Peyer's patch (tissue), 4 donors: ENCODE results near the gene SYNPO. TPM values are rescaled to one million over a fixed set of nuclear protein-coding genes. Genes with fewer than 3 reads are reported as not detected.

ENCODE experiments used
- DNase-seq, 3 donors: peaks; one replicate each; pipeline ENCODE4 v3.0.0-alpha.2; 2017 to 2019
- H3K27ac ChIP-seq, 4 donors: fragments of 200-600 bp; sonication (generic); one replicate each; pipeline ENCODE4 v1.5.1; 2016 to 2019
- H3K27me3 ChIP-seq, 2 donors: fragments of 200-600 bp; sonication (generic); one replicate each; pipeline ENCODE4 v1.5.1; 2019
- H3K36me3 ChIP-seq, 3 donors: fragments of 200-600 bp; sonication (generic); one replicate each; pipeline ENCODE4 v1.5.1; 2016 to 2019
- H3K4me1 ChIP-seq, 4 donors: fragments of 200-600 bp; sonication (generic); one replicate each; pipeline ENCODE4 v1.5.1; 2016 to 2019
- H3K4me3 ChIP-seq, 4 donors: fragments of 200-600 bp; sonication (generic); 1 replicate in 3 of 4; 2 replicates in 1 of 4; pipeline ENCODE4 v1.5.1; 2016 to 2019; ENCODE audit warnings: mild to moderate bottlenecking in 1 of 4
- H3K9me3 ChIP-seq, 4 donors: fragments of 200-600 bp; sonication (generic); one replicate each; pipeline ENCODE4 v1.5.1; 2016 to 2019; ENCODE audit warnings: mild to moderate bottlenecking in 1 of 4
- POLR2A ChIP-seq, 2 donors: fragments of 450-650 bp; IDR thresholded peaks; one replicate each; pipeline ENCODE4 v1.5.1; 2017; ENCODE audit warnings: antibody characterized with exemption in 2 of 2, mild to moderate bottlenecking in 2 of 2, moderate library complexity in 2 of 2
- total RNA-seq, 4 donors: library from RNA; depleted of rRNA; stranded (reverse); fragments of >200 nt; gene quantifications; one replicate each; pipeline ENCODE4 v1.1.0, GENCODE V29; 2016
- TF ChIP-seq, protein P1 (sequence below), 6 experiments: fragments of 450-650 bp in 4 of 6; fragments of 200-600 bp in 2 of 6; sonication (generic) in 1 of 6; IDR thresholded peaks; one replicate each; pipeline ENCODE4 v1.5.1; 2017 to 2019; ENCODE audit warnings: antibody characterized with exemption in 6 of 6, mild to moderate bottlenecking in 3 of 6, moderate library complexity in 1 of 6

The SYNPO gene
- total RNA-seq, 4 donors from 2014 or later = 28.1 to 93.3 (median 75.8) TPM

DNA sequence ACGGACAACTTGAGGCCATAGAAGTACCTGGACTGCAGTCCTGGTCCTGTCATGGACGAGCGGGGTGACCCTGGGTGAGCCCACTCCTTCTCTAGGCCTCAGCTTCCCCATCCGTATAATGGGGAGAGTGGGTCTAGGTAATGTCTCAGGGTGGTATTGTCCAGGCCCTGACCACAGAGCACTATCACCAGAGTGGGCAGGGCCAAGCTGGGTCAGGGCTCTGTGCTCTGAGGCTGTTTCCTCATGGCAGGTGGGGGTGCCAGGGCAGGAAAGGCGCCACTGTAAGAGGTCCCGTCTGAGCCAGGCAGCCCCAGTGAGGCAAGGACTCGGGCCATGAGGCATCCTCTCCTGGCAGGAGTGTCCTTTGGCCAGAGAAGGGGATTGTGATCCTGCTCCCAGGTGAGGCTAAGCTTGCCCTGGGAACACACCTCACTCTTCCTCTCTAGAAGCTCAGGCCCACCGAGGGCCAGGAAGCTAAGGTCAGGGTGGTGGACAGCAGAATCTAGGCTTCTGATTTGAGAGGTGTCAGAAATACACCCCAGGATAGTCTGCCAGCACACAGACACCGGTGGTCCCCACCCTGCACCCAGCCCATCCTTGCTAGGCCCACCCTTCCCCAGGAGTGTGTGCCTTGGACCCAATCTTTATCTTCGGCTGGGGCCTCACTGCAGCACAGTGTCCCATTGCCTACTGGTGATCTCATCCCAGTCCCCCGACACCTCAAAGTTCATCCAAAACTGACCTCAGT lies 19.1 kb downstream of the SYNPO start:
- H3K4me1 ChIP-seq = peaks cover 0 to 6% (median 6%) of the 10 kb centered on the region in 4 donors
- DNase-seq = peak in 2 of 3 donors; percentile 42 to 45
- no peaks in the 10 kb centered on the region for H3K27me3 ChIP-seq
- TF ChIP-seq, protein P1, sequence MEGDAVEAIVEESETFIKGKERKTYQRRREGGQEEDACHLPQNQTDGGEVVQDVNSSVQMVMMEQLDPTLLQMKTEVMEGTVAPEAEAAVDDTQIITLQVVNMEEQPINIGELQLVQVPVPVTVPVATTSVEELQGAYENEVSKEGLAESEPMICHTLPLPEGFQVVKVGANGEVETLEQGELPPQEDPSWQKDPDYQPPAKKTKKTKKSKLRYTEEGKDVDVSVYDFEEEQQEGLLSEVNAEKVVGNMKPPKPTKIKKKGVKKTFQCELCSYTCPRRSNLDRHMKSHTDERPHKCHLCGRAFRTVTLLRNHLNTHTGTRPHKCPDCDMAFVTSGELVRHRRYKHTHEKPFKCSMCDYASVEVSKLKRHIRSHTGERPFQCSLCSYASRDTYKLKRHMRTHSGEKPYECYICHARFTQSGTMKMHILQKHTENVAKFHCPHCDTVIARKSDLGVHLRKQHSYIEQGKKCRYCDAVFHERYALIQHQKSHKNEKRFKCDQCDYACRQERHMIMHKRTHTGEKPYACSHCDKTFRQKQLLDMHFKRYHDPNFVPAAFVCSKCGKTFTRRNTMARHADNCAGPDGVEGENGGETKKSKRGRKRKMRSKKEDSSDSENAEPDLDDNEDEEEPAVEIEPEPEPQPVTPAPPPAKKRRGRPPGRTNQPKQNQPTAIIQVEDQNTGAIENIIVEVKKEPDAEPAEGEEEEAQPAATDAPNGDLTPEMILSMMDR (IDR thresholded peaks at IDR 0.05) = no peak
- TF ChIP-seq POLR2A (IDR thresholded peaks at IDR 0.05) = no peak
- H3K4me3 ChIP-seq = no peak overlapping the region
- H3K36me3 ChIP-seq = no peaks in the 10 kb centered on the region
- no peaks in the 10 kb centered on the region for H3K9me3 ChIP-seq
- H3K27ac ChIP-seq = peak overlapping the region in 2 of 4 donors; percentile 5 to 13

DNA sequence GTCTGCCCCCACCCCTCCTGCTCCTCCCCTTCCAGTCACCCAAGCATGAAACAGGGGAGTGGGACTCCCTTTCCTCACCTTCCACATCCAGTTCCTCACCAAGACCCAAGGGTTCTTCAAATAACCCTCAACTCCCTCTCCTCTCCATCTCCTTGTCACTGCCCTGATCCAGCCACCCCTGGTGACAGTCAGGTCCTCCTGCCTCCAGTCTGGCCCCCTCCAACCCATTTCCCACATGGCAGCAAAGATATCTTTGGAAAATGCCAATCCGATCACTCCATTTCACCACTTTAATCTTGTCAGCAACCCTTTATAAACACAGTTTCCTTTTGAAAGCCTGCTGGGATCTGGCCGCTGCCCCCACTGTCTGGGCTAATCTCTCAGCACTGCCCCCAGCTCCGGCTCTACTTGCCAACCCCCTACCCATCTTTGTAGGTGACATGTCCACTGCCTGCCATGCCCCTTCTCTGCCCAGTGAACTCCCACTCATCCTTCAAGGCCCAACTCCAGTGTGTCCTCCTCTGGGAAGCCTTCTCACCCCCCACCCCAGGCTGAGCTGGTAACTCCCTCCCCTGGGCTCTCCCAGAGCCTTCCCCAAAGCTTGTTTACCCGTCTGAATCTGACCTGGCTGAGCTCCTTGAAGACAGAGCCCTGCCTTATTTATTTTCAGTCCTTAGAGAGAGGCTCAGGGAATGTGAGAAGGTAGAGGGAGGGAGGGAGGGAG lies 19.8 kb downstream of the SYNPO start:
- DNase-seq = peak in 2 of 3 donors; percentile 24 to 42
- peaks cover 0 to 6% (median 6%) of the 10 kb centered on the region in 4 donors for H3K4me1 ChIP-seq
- no peaks in the 10 kb centered on the region for H3K36me3 ChIP-seq
- H3K9me3 ChIP-seq = no peaks in the 10 kb centered on the region
- TF ChIP-seq POLR2A (IDR thresholded peaks at IDR 0.05) = no peak
- TF ChIP-seq, protein P1 (IDR thresholded peaks at IDR 0.05) = no peak
- H3K27me3 ChIP-seq = no peaks in the 10 kb centered on the region
- H3K4me3 ChIP-seq = no peak overlapping the region
- peak overlapping the region in 1 of 4 donors; percentile 13 for H3K27ac ChIP-seq

DNA sequence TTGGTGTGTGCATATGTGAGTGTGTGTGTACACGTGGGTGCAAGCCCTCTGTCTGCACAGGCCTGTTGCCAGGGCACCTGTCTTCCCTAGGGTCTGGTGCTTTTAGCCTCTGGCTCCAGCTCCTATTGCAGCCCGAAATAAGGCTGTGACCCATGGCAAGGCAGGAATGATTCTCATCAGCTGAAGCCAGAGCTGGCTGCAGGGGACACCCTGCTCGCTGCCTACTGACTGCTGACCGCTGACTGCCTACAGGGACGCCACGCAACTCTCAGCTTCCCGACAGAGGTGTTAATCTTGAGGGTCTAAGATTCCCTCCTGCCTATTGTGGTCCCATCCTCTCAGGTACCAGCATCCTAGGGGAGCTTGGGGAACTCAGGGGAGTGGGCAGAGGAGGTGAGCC lies 20.6 kb downstream of the SYNPO start, which contains the start of gene MYOZ3:
TSS of gene MYOZ3 (plus strand) at position 166 of the 400 bp plus-strand sequence. CDS start 1,691 bp downstream, outside the sequence.
- Histone ChIP-seq H3K4me3 (no peak within 1 kb of the TSS), H3K4me1 (peaks cover 0 to 6% (median 2%) of the 10 kb centered on the region in 4 donors), H3K27ac (peak within 1 kb of the TSS in 1 of 4 donors; percentile 13), H3K27me3 (no peaks in the 10 kb centered on the region), H3K36me3 (no peaks in the 10 kb centered on the region), H3K9me3 (no peaks in the 10 kb centered on the region)
- DNase-seq = peak in 2 of 3 donors; percentile 21 to 31
- TF ChIP-seq, protein P1 (IDR thresholded peaks at IDR 0.05) = no peak
- no peak for TF ChIP-seq POLR2A (IDR thresholded peaks at IDR 0.05)

DNA sequence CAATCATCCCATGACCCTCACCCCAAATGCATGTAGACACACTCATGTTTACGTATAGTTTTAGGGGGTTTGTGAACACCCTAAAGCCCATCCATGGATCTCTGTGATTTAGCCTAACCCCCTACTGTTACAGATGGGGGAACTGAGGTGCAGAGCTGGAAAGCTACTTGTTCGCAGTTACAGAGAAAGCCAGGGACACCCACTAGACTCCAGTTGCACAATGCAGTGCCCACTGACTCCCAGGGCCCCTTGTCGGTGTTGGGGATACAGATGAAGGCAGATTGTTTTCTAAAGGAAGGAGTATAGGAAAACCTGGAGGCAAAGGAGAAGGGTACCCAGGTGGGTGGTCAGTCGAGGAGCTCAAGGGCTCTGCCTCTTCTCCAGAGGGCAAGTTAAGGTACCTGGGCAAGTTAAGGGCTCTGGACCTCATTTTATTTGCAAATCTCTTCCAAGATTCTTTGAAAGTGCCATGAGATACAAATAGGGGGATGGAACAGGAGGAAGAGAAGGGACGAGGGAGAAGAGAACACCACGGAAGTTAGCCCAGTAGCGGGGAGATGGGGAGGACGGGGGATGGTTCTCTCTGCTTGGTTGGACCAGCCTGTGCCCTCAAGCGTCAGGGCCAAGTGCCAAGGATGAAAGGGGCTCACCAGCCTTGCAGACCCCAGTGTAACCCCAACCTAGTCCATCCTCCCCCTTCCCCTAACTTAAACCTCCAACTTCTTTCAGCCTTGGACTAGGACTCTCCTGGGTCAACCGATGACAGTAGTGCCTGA lies 21.5 kb downstream of the SYNPO start:
- peak in 1 of 3 donors; percentile 15 for DNase-seq
- Histone ChIP-seq H3K27me3 (no peaks in the 10 kb centered on the region), H3K4me3 (no peak overlapping the region), H3K36me3 (no peaks in the 10 kb centered on the region), H3K27ac (no peak overlapping the region), H3K9me3 (no peaks in the 10 kb centered on the region), H3K4me1 (peaks cover 0 to 2% (median 0%) of the 10 kb centered on the region in 4 donors)
- TF ChIP-seq POLR2A (IDR thresholded peaks at IDR 0.05) = no peak
- TF ChIP-seq, protein P1 (IDR thresholded peaks at IDR 0.05) = no peak
